SHP77 (cell line): ENCODE measurements around the gene F11R.
"Not testable (repeated sequence)": the region's sequence is repeated elsewhere in the genome, so short reads cannot be mapped to it uniquely, and the experiment has no call there.

Experiments used
- DNase-seq, 2 experiments: peaks; one replicate each; lab custom pipeline; 2025; lab: John Stamatoyannopoulos, UW

Gene F11R

DNA sequence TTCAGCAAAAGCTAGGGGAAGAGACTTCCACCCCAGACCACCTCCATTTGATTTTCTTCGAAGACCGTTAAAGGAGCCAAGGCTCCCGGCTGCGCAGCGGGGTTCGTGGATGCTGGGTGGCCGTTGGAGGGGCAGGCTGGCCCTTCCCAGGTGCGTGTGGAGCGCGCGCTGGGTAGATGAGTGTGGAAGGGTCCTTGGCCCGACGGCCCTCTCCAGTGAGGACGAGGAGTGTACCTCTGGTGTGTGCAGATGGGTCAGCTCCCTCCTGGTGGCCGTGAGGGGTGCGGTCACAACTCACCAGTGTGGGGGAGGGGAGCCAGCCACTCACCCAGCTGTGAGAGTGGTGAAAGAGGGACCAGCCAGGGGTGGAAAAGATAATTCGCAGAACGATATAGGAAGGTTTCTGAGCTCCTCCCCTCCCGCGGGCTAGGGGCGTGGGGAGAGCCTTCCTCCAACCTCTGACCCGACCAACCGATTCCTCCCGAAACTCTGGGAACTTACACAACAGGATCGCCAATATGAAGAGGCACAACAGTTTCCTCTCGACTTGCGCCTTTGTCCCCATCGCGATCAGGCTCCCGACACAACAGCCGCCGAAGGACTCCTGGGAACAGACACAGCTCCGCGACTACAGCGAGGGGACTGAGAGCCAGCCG, at the start of gene F11R:
Gene F11R (minus strand): TSS at position 644 of the 656 bp plus-strand sequence. CDS start 79 bp downstream, at position 565.
- DNase-seq: peak; percentile 35 to 58

DNA sequence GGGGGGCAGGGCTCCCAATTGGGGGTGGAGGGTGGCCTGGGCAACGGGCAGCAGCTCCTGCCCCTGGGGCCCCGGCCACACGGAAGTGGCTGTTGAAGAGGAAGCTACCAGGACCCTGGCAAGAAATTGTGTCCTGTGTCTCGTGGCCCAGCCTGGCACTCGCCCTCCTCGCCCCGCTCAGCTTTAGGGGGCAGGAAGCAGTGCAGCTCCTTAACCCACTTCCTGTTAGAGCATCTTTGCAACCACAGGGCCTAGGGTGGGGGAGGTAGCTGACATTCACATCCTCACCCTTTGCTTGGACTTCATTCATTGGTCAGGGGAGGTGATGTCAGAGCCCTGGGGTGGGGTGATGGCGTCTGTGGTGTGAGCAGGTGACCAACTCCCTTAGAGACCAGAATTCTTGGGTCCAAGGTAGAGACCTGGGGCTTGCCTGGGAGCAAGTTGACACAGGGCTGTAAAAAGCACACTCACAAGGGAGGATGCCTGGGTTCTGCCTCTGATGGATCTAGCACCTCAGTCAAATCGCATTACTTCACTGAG, 48.8 kb upstream of the F11R start, which contains the start of gene ARHGAP30:
Gene ARHGAP30 (minus strand): TSS at position 161 of the 540 bp plus-strand sequence. CDS start 267 bp downstream, outside the sequence.
- DNase-seq: no peak

DNA sequence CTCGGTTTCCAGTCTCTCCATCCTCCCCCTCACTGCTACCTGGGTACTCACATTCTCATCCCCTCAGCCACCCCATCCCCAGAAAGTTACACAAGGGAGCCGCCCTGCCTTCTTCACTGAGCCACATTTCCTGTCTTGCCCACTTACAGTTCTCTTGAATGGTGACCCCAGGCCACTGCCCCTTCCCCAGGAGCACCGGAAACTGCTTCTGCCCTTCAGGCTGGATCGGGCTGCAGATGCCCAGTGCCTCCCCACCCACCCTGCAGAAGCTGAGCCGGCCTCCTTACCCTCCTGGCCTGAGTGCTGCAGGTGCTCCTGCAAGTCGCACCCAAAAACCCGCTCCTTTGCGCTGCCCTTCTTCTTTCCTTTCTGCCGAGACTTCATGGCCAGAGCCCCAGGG, 48.3 kb upstream of the F11R start:
- DNase-seq: no peak

DNA sequence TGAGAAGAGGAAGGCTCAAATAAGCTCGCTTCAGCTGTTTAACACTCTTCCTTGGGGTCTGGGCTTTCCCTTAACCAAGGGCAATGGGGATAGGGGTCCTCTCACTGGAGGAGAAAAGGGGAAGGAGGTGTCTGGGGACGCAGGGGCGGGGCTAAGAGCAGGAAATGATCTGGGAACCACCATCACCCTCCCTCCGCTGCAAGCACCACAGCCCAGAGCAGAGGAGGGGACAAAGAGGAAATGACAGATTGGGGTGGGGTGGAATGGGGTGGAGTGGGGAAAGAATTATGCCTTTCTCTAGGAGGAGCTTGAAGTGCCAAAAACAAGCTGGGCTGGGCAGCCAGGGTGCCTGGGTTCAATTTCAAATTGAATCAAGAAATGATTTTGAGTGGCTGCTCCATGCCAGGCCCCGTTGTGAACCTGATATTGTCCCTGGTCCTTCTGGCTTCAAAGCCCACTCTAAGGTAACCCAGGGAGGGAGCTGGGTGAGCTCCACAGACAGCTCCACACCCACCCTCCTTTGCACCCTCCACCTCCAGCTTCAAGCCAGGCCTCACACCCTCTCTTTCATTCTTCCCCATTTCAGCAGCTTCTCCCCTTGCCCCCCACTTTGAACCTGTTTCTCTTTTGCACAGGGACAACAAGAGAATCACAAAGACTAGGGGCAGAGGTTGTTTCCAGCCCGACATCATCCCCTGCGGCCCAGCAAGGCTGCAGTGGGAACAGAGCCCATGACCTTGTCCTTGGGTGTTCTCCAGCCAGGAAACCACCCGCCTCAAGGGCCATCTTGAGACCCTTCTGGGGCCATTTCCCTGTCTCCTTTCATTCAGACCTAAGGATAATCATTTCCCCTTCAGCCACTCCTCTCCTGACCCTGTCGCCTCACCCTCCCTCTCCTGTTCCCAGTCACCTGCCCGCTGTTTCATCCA, 47.6 kb upstream of the F11R start:
- DNase-seq: no peak

DNA sequence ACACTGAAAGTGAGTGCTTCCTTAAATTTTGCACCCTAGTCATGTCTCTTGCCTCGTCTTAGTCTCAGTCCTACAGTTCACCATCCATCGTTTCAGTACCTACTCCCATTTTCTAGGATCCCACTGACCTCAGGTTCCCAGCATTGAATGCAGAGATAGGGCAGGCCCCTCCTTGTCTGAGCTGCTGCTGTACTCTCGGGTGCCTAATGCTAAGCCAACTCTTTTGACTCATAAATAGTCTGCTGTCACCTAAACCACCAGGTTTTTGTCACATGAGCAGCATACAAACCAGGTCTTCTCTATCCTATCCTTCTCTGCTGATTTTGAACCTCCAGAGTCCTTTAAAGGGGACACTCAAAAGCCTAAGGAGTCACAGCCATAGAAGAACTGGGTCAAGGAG, 45.7 kb upstream of the F11R start:
- no peak for DNase-seq

DNA sequence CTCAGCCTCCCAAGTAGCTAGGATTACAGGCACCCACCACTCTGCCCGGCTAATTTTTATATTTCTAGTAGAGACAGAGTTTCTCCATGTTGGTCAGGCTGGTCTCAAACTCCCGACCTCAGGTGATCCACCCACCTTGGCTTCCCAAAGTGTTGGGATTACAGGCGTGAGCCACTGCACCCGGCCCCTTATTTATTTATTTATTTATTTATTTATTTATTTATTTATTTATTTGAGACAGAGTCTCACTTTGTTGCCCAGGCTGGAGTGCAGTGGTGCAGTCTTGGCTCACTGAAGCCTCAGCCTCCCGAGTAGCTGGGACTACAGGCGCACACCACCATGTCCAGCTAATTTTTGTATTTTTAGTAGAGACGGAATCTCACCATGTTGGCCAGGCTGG, 44.7 kb upstream of the F11R start:
- DNase-seq: not testable (repeated sequence)

DNA sequence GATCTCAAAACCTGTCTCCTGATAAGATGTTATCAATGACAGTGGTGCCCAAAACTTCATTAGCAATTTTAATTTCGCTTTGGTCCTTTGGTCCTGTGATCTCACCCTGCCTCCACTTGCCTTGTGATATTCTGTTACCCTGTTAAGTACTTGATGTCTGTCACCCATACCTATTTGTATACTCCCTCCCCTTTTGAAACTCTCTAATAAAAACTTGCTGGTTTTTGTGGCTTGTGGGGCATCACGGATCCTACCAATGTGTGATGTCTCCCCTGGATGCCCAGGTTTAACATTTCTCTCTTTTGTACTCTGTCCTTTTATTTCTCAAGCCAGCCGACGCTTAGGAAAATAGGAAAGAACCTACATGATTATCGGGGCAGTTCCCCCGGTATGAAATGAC, 43.0 kb upstream of the F11R start:
- not testable (repeated sequence) for DNase-seq

DNA sequence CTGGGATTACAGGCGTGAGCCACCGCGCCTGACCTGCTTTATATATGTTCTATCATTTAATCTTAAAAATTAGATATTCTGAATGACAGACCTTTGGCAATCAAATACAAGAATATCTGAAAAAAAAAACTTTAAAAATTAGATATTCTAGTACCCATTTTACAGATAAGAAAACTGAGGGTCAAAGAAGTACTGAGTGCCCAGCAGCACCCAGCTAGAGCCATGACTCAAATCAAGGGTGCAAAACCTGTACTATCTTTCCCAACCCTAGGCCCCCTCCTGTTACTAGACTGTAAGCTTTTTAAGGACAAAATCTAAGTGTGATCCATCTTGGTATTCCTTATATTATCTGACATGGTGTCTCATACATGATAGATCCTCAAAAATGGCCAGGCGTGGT, 40.5 kb upstream of the F11R start:
- no peak for DNase-seq

DNA sequence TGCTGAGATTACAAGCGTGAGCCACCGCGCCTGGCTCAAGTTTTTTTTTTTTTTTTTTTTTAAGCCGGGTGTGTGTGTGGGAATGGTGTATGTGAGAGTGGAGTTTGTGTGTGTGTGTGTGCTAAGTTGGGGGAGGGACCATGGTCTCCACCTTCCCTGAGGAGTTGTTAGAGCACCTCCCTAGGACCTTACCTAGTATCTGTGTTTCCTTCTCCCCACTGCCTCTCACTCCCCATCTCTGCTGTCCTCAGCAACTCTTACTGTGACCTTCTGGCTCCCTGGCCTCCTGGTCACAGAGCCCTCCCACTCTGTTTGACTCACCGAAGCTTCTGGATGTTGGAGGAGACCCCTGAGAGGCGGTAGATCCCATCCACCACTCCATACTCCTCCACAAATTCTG, 38.3 kb upstream of the F11R start:
- no peak for DNase-seq

DNA sequence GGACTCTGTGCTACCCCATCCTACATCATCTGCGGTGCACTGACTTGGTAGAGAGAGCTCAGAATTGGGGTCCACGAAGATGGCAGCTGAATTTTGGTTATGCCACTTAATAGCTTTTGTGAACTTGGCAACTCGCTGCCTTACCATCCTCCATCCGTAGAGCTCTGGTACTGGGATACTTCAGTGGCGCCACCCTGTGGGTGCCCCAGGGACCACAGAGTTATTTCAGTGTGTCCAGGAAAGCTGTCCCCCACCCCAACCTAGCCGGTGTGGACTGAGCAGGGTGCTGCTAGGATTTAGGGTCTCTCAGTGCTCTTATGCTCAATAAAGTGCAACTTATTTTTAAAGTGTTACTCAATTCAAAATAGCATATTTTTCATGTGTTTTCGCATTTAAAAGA, 33.9 kb upstream of the F11R start:
- DNase-seq: no peak

DNA sequence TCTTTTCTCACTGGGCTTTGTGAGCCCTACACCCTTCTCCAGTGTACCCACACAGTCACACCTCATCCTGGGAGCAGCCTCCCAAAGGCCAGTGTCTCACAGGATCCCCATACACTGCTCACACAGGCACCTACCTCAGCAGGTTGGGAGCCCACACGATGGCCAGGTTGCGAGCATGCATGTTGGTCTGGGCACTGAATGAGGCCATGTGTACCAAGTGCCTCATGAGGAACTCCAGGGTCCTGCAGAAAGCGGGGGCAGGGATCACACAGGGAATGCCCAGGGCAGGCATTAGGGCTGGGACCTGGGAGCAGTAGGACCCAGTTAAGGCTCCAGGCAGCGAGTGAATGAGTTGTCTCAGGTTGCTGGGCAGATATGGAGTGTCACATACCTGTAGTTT, 33.3 kb upstream of the F11R start:
- no peak for DNase-seq

DNA sequence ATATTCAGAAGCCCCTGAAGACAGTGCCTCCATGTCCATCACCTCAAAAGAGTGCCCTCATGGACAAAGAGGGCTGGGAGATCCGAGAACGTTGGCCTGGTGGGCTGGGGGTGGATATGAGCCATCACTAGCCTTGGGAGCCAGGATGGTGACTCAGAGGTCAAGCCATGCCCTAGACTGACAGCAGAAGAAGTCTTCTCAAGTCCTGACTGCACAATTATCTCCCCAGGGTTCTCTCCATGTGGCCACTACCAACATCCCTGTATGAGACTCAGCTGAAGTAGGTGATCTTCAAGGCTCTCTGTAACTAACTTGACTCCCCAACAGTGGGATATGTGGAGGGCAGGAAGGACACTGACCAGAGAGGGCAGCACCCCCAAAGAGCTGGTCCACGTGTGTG, 31.9 kb upstream of the F11R start:
- DNase-seq: no peak

DNA sequence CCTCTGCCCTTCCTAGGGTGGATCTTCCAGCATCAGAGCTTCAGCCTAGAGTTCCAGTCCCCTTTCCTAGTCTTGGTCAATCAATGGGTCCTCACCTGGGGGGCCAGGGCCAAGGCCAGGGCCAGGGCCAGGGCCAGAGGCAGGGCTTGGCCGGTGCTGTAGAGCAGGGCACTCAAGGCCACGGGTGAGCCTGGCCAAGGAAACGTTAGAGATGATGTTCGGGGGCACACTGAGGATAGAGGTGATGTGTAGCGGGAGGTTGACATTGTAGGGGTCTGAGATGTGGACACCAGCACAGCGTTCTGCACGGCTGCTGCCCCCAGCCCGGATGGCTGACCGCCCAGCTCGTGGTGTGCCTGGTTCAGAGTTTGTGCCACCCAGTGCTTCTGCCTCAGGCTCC, 30.3 kb upstream of the F11R start:
- no peak for DNase-seq

DNA sequence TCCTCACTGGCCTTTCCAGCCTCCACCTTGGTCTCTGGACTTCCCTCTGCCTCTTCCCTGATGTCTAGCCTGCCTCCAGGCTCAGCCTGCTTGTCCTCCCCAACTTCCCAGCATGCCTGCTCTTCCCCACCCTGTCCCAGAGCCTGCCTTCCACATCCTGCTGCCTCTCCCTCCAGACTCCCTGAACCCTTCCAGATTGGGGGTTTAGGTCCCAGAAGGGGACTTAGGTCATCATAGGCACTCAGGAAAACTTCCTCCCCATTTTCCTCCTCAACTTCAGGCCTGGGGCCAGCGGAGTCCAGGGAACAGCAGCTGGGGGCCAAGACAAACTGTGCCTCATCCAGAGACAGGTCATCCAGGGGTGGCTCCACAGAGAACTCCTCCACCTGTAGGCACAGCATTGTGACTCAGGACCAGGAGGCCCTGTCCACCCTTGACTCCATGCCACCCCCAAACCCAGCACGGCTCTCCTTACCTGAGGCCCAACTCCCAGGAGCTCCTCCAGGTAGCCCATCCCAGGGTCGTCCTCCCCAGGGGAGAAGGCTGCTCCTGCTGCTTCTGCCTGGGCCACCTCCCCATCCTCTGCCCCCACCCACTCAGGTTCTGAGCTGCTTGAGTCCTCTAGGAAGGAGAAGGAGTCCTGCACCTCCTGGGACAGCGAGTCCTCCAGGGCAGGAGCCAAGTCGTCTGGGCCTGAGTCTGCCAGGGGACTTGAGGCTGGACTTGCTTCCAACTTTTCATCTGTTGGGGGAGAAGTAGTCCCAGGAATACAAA, 28.2 kb upstream of the F11R start:
- no peak for DNase-seq

DNA sequence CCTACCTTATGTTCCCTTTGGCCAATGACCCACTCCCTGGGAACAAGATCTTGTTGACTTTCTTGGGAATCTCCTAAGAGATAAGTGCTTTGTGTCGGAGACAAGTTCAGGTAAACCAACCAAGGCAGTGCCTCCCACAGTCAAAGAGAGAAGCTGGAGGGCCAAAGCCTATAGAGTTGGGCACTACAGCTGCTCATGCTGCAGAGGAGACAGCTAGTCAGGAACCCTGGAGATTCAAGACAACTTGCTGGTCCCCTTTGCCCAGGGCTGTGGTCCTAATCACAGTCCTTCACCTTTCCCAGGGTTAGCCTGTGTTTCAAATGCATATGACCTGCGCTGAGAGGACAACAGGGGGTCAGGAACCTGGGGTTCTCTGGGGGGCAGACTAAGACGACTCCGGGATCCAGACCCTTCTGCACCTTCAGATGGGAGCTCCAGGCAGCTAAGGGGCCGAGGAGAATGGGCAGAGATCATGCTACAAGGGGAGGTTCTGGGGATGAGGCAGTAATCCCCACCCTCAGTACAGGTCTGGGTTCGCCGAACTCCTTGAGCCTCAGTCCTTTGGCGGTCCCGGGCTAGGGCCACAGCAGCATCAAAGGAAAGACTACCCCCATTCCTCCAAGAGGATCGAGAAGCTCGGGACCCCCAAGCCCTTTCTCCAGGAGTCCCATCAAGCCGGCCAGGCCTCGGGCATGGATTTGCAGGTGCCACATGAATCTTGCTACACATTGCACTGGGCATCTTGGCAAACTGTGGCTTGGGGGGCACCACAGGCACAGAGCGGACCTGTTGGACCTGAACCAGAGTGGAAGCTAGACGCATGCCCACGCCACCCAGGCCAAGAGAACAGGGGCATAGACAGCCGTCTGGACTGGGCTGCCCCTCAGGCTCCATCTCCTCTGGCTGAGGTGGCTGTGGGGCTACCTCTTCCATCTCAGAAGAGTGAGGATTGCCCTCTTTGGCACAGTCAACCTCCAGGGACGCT, 26.8 kb upstream of the F11R start:
- no peak for DNase-seq

DNA sequence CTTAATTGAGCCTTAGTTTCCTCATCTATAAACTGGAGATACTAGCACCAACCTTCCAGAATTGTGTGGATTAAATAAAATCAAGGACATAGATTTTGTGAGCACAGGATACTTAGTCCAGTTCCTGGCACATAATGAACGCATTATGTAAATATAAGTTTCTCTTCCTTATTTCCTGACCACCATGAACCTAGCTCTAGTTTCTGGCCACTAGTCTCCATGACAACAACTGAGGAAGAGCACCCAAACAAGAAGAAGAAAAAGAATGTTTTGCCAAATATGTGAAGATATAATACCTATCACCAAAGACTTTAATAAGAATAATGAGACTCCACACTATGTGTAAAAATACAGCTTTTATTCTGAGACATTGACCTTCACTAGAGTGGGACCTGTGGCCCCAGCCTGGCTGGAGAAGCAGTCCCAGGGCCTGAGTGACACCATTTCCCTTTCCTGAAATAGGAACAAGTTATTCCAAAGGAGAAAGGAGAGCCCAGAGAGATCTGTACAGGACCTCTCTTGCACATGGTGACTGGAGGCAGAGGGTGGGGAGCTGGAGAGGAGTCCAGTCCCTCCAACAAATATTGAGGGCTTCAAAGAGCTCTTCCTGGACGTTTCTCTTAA, 25.8 kb upstream of the F11R start:
- DNase-seq: no peak

DNA sequence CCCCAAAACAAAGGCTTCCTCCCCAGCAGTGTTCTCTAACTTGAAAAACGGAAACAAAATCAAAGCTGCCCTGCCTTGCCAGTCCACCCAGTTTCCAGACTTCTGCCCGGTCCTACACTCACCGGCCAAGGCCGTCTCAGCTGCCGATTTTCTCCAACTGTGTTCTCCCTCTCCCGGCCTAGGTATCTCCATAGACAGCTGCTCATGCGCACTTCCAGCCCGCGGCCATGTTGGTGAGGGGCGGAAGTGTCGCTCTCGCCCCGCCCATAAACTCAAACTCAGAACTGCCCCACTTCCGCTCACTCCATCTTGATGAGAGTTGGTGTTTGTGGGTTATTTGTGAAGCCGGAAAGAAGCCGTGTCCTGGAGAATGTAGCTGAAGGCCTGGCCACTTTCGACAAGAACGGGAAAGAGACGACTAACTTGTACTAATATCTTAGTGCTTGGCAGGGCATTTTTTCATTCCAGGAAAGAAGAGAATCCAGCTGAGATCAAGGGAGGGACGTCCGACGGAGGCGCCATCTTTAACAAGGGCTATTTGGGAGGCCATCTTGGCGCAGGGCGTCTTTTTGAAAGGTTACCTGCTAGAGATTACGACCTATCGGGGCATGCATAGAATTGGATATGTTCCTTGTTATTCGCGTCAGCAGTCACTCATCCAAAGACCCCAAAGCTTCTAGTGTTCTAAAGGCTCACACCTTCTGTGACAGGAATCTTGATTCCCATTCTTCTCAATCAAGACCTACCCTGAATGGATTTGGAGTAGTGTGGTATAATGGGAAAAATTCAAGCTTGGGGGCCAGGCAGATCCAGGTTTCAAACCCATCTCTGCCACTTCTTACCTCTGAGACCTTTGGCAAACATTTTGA, 25.0 kb upstream of the F11R start, which contains the start of gene USF1:
Gene USF1 (minus strand): TSS at position 242 of the 869 bp plus-strand sequence. CDS start 2,702 bp downstream, outside the sequence.
- peak; percentile 95 to 96 for DNase-seq

DNA sequence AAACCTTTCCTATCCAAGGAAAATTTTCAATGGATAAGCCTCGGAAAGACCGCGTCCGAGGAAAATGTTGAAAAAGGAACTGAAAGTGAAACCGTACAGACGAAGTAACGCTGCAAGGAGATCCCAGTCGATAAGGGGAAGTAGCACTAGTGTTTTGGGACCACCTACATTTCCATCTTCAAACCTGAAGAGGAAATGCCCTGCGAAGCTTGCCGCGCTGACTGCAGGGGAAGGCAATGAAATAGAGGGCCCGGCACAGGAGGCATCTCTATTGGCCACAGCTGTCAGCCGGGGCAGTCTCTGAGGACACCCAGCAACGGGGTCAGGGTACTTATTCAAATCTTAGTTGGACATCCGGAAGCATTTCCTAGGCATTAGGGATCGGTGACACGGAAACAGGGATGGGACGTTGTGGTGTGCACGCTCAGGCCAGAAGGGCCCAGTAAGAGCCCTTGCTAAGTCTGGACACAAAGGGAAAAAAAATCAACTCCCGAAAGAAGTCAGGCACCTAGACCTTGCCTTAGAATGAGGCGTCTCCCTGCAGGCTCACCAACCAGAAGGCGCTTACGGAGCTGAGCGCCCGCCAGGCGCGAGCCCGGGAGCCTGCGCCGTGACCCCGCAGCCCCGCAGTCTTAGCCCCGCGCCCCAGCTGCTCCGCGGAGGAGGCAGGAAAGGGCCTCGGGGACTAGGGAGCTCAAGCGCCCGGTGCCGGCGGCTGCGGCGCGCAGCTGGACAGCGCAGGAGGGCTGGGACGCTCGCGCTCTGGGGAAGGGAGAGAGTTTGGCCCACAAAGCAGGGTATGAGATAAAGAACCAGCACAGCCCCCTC, 24.2 kb upstream of the F11R start:
- DNase-seq: peak; percentile 55 to 74
